ENCODE measurements around the gene DMXL1. TPM values are rescaled to one million over a fixed set of nuclear protein-coding genes. Genes with fewer than 3 reads are reported as not detected.
A peak's percentile ranks its signal among the peaks of the same experiment; 100 is the strongest.

Gene DMXL1
- total RNA-seq, 1 experiment from 2014 or later: 107 TPM

GRCh38 chr5:119031905-119032304 lies 39.0 kb upstream of the DMXL1 start:
- H3K4me3 ChIP-seq (ENCODE audit: low read length): no peak overlapping the region
- H3K36me3 ChIP-seq (ENCODE audit: insufficient read depth, low read length): no peaks in the 10 kb centered on the region
- peak overlapping the region; percentile 61 for H3K4me2 ChIP-seq (ENCODE audit: low read depth, low read length, poor library complexity, severe bottlenecking)
- H3K9ac ChIP-seq (ENCODE audit: low read length): no peak overlapping the region
- peak overlapping the region; percentile 73 for H3K27ac ChIP-seq (ENCODE audit: low read length)
- DNase-seq: peak; percentile 59
- H3K9me2 ChIP-seq (replicated peaks; ENCODE audit: insufficient read depth, low read length): no peaks in the 10 kb centered on the region
- no peaks in the 10 kb centered on the region for H3K9me3 ChIP-seq (ENCODE audit: low read length)
- peak overlapping the region; percentile 31; the same call in 1 of the 2 replicates for H2AFZ ChIP-seq (ENCODE audit: low read length)
- H3K79me2 ChIP-seq (ENCODE audit: low read length): no peaks in the 10 kb centered on the region
- no peaks in the 10 kb centered on the region for H4K20me1 ChIP-seq (ENCODE audit: insufficient read depth, low read depth, low read length)
- peaks cover 31% of the 10 kb centered on the region for H3K4me1 ChIP-seq (ENCODE audit: low read length)
- no peaks in the 10 kb centered on the region for H3K27me3 ChIP-seq (ENCODE audit: low read length)

- no peaks in the 10 kb centered on the region for H3K9me2 ChIP-seq (replicated peaks; ENCODE audit: insufficient read depth, low read length)
- H3K27me3 ChIP-seq (ENCODE audit: low read length): no peaks in the 10 kb centered on the region
- no peak for DNase-seq
- no peak overlapping the region for H3K4me2 ChIP-seq (ENCODE audit: low read depth, low read length, poor library complexity, severe bottlenecking)
- H3K9me3 ChIP-seq (ENCODE audit: low read length): no peaks in the 10 kb centered on the region
- H3K36me3 ChIP-seq (ENCODE audit: insufficient read depth, low read length): no peaks in the 10 kb centered on the region
- no peaks in the 10 kb centered on the region for H4K20me1 ChIP-seq (ENCODE audit: insufficient read depth, low read depth, low read length)
- H3K9ac ChIP-seq (ENCODE audit: low read length): no peak overlapping the region
- H3K4me3 ChIP-seq (ENCODE audit: low read length): no peak overlapping the region
- H3K79me2 ChIP-seq (ENCODE audit: low read length): no peaks in the 10 kb centered on the region
- peaks cover 31% of the 10 kb centered on the region for H3K4me1 ChIP-seq (ENCODE audit: low read length)
- peak overlapping the region; percentile 73; the same call in 1 of the 2 replicates for H3K27ac ChIP-seq (ENCODE audit: low read length)
- no peak overlapping the region for H2AFZ ChIP-seq (ENCODE audit: low read length)
These were observed 38.2 kb upstream of the DMXL1 start for GRCh38 chr5:119032656-119033055.

- H3K4me1 ChIP-seq (ENCODE audit: low read length): peaks cover 31% of the 10 kb centered on the region
- no peaks in the 10 kb centered on the region for H3K9me3 ChIP-seq (ENCODE audit: low read length)
- no peaks in the 10 kb centered on the region for H4K20me1 ChIP-seq (ENCODE audit: insufficient read depth, low read depth, low read length)
- no peaks in the 10 kb centered on the region for H3K36me3 ChIP-seq (ENCODE audit: insufficient read depth, low read length)
- no peak overlapping the region for H3K4me3 ChIP-seq (ENCODE audit: low read length)
- H3K4me2 ChIP-seq (ENCODE audit: low read depth, low read length, poor library complexity, severe bottlenecking): no peak overlapping the region
- no peak overlapping the region for H2AFZ ChIP-seq (ENCODE audit: low read length)
- no peaks in the 10 kb centered on the region for H3K9me2 ChIP-seq (replicated peaks; ENCODE audit: insufficient read depth, low read length)
- H3K79me2 ChIP-seq (ENCODE audit: low read length): no peaks in the 10 kb centered on the region
- H3K27ac ChIP-seq (ENCODE audit: low read length): no peak overlapping the region
- DNase-seq: no peak
- no peaks in the 10 kb centered on the region for H3K27me3 ChIP-seq (ENCODE audit: low read length)
- no peak overlapping the region for H3K9ac ChIP-seq (ENCODE audit: low read length)
These were observed 37.8 kb upstream of the DMXL1 start for GRCh38 chr5:119033135-119033534.

- Histone ChIP-seq H3K36me3 (ENCODE audit: insufficient read depth, low read length) (no peaks in the 10 kb centered on the region), H3K4me2 (ENCODE audit: low read depth, low read length, poor library complexity, severe bottlenecking) (no peak overlapping the region), H3K4me1 (ENCODE audit: low read length) (peaks cover 14% of the 10 kb centered on the region), H3K9ac (ENCODE audit: low read length) (no peak overlapping the region), H2AFZ (ENCODE audit: low read length) (no peak overlapping the region), H3K9me2 (replicated peaks; ENCODE audit: insufficient read depth, low read length) (no peaks in the 10 kb centered on the region), H3K27me3 (ENCODE audit: low read length) (no peaks in the 10 kb centered on the region), H3K4me3 (ENCODE audit: low read length) (no peak overlapping the region), H3K27ac (ENCODE audit: low read length) (no peak overlapping the region), H3K79me2 (ENCODE audit: low read length) (no peaks in the 10 kb centered on the region), H3K9me3 (ENCODE audit: low read length) (no peaks in the 10 kb centered on the region), H4K20me1 (ENCODE audit: insufficient read depth, low read depth, low read length) (no peaks in the 10 kb centered on the region)
- no peak for DNase-seq
These were observed 34.7 kb upstream of the DMXL1 start for GRCh38 chr5:119036101-119036762.

GRCh38 chr5:119037496-119038215 lies 33.2 kb upstream of the DMXL1 start:
- H4K20me1 ChIP-seq (ENCODE audit: insufficient read depth, low read depth, low read length): no peaks in the 10 kb centered on the region
- no peaks in the 10 kb centered on the region for H3K36me3 ChIP-seq (ENCODE audit: insufficient read depth, low read length)
- no peak overlapping the region for H3K4me3 ChIP-seq (ENCODE audit: low read length)
- no peak overlapping the region for H3K27ac ChIP-seq (ENCODE audit: low read length)
- H3K9me3 ChIP-seq (ENCODE audit: low read length): no peaks in the 10 kb centered on the region
- no peaks in the 10 kb centered on the region for H3K9me2 ChIP-seq (replicated peaks; ENCODE audit: insufficient read depth, low read length)
- H3K4me1 ChIP-seq (ENCODE audit: low read length): no peaks in the 10 kb centered on the region; the same call in 1 of the 2 replicates
- no peaks in the 10 kb centered on the region for H3K79me2 ChIP-seq (ENCODE audit: low read length)
- H2AFZ ChIP-seq (ENCODE audit: low read length): no peak overlapping the region
- H3K9ac ChIP-seq (ENCODE audit: low read length): no peak overlapping the region
- no peak overlapping the region for H3K4me2 ChIP-seq (ENCODE audit: low read depth, low read length, poor library complexity, severe bottlenecking)
- no peaks in the 10 kb centered on the region for H3K27me3 ChIP-seq (ENCODE audit: low read length)
- no peak for DNase-seq

GRCh38 chr5:119048246-119048645 lies 22.6 kb upstream of the DMXL1 start:
- Histone ChIP-seq H3K27me3 (ENCODE audit: low read length) (no peaks in the 10 kb centered on the region), H3K4me2 (ENCODE audit: low read depth, low read length, poor library complexity, severe bottlenecking) (no peak overlapping the region)
- no peak for DNase-seq

GRCh38 chr5:119049824-119050449 lies 20.9 kb upstream of the DMXL1 start:
- Histone ChIP-seq H3K79me2 (ENCODE audit: low read length) (no peaks in the 10 kb centered on the region), H3K9me2 (replicated peaks; ENCODE audit: insufficient read depth, low read length) (no peaks in the 10 kb centered on the region), H4K20me1 (ENCODE audit: insufficient read depth, low read depth, low read length) (no peaks in the 10 kb centered on the region), H3K9me3 (ENCODE audit: low read length) (no peaks in the 10 kb centered on the region), H3K9ac (ENCODE audit: low read length) (no peak overlapping the region), H3K4me3 (ENCODE audit: low read length) (no peak overlapping the region), H2AFZ (ENCODE audit: low read length) (no peak overlapping the region), H3K4me2 (ENCODE audit: low read depth, low read length, poor library complexity, severe bottlenecking) (no peak overlapping the region), H3K27me3 (ENCODE audit: low read length) (no peaks in the 10 kb centered on the region), H3K4me1 (ENCODE audit: low read length) (no peaks in the 10 kb centered on the region), H3K27ac (ENCODE audit: low read length) (no peak overlapping the region), H3K36me3 (ENCODE audit: insufficient read depth, low read length) (no peaks in the 10 kb centered on the region)
- DNase-seq: no peak

More at GRCh38 chr5:119048246-119048645, 22.6 kb upstream of the DMXL1 start:
- Histone ChIP-seq H3K36me3 (ENCODE audit: insufficient read depth, low read length) (no peaks in the 10 kb centered on the region), H4K20me1 (ENCODE audit: insufficient read depth, low read depth, low read length) (no peaks in the 10 kb centered on the region), H3K9me2 (replicated peaks; ENCODE audit: insufficient read depth, low read length) (no peaks in the 10 kb centered on the region), H3K4me3 (ENCODE audit: low read length) (no peak overlapping the region), H3K79me2 (ENCODE audit: low read length) (no peaks in the 10 kb centered on the region), H3K9me3 (ENCODE audit: low read length) (no peaks in the 10 kb centered on the region), H3K9ac (ENCODE audit: low read length) (no peak overlapping the region), H3K4me1 (ENCODE audit: low read length) (no peaks in the 10 kb centered on the region), H2AFZ (ENCODE audit: low read length) (no peak overlapping the region), H3K27ac (ENCODE audit: low read length) (no peak overlapping the region)

- H2AFZ ChIP-seq (ENCODE audit: low read length): no peak overlapping the region
- no peaks in the 10 kb centered on the region for H4K20me1 ChIP-seq (ENCODE audit: insufficient read depth, low read depth, low read length)
- no peaks in the 10 kb centered on the region for H3K36me3 ChIP-seq (ENCODE audit: insufficient read depth, low read length)
- no peaks in the 10 kb centered on the region for H3K79me2 ChIP-seq (ENCODE audit: low read length)
- H3K4me2 ChIP-seq (ENCODE audit: low read depth, low read length, poor library complexity, severe bottlenecking): no peak overlapping the region
- no peaks in the 10 kb centered on the region for H3K27me3 ChIP-seq (ENCODE audit: low read length)
- DNase-seq: no peak
- no peaks in the 10 kb centered on the region for H3K4me1 ChIP-seq (ENCODE audit: low read length)
- no peak overlapping the region for H3K4me3 ChIP-seq (ENCODE audit: low read length)
- no peaks in the 10 kb centered on the region for H3K9me2 ChIP-seq (replicated peaks; ENCODE audit: insufficient read depth, low read length)
- H3K9ac ChIP-seq (ENCODE audit: low read length): no peak overlapping the region
- no peaks in the 10 kb centered on the region for H3K9me3 ChIP-seq (ENCODE audit: low read length)
- no peak overlapping the region for H3K27ac ChIP-seq (ENCODE audit: low read length)
These were observed 16.8 kb upstream of the DMXL1 start for GRCh38 chr5:119054101-119054500.

Measured in Karpas-422 (cell line).